Sigmoid colon (tissue), 7 donors: ENCODE measurements around the gene ASAP2. TPM values are rescaled to one million over a fixed set of nuclear protein-coding genes. Genes with fewer than 3 reads are reported as not detected.

ENCODE experiments used
- DNase-seq: peaks from one replicate; pipeline ENCODE4 v3.0.0-alpha.2; 2019
- H3K27ac ChIP-seq, 4 donors: fragments of 200-600 bp; sonication (generic); one replicate each; pipeline ENCODE4 v1.5.1; 2016 to 2019; ENCODE audit warnings: mild to moderate bottlenecking in 1 of 4
- H3K27me3 ChIP-seq, 3 donors: fragments of 200-600 bp; sonication (generic); one replicate each; pipeline ENCODE4 v1.5.1; 2019; ENCODE audit warnings: mild to moderate bottlenecking in 1 of 3
- H3K36me3 ChIP-seq, 4 donors: fragments of 200-600 bp; sonication (generic); one replicate each; pipeline ENCODE4 v1.5.1; 2016 to 2019
- H3K4me1 ChIP-seq, 4 donors: fragments of 200-600 bp; sonication (generic); one replicate each; pipeline ENCODE4 v1.5.1; 2017 to 2019
- H3K4me3 ChIP-seq, 4 donors: fragments of 200-600 bp; sonication (generic); one replicate each; pipeline ENCODE4 v1.5.1; 2017 to 2019; ENCODE audit warnings: mild to moderate bottlenecking in 2 of 4, moderate library complexity in 1 of 4
- H3K9me3 ChIP-seq, 4 donors: fragments of 200-600 bp in 3 of 4; sonication (generic) in 3 of 4; one replicate each; pipeline versions ENCODE4 v1.5.1 to v1.6.1; 2013 to 2019
- CTCF ChIP-seq, 4 experiments: fragments of 450-650 bp in 3 of 4; fragments of 200-600 bp in 1 of 4; IDR thresholded peaks; one replicate each; pipeline ENCODE4 v1.5.1; 2016 to 2019; ENCODE audit warnings: antibody characterized with exemption in 4 of 4, mild to moderate bottlenecking in 3 of 4, moderate library complexity in 2 of 4
- EP300 ChIP-seq, 4 donors: sonication (generic); formaldehyde crosslinking; IDR thresholded peaks; one replicate each; pipeline ENCODE4 v1.6.1; 2017; ENCODE audit warnings: antibody characterized with exemption in 4 of 4
- POLR2A ChIP-seq, 2 donors: fragments of 450-650 bp; IDR thresholded peaks; one replicate each; pipeline ENCODE4 v1.6.1; 2016; ENCODE audit warnings: antibody characterized with exemption in 2 of 2, mild to moderate bottlenecking in 2 of 2, moderate library complexity in 2 of 2
- POLR2AphosphoS5 ChIP-seq, 4 donors: sonication (generic); formaldehyde crosslinking; IDR thresholded peaks; one replicate each; pipeline ENCODE4 v1.6.1; 2017; ENCODE audit warnings: antibody characterized with exemption in 4 of 4
- WGBS, 2 donors: extraction: QIAGEN DNeasy Blood & Tissue Kit; methylation state at CpG; one replicate each; pipeline ENCODE4 v1.1.7; 2013; 5-methylcytosine and 5-hydroxymethylcytosine counted together
- intact Hi-C: fragments of 100-400 bp; cut with DNase I; formaldehyde crosslinking; loops from one replicate; pipeline ENCODE4 v1.15.1; 2023
- polyA plus RNA-seq, 3 donors: library from polyadenylated mRNA; stranded (reverse); fragments of 200-250 nt; gene quantifications; one replicate each; pipeline ENCODE4 v1.2.3, GENCODE V29; 2013
- total RNA-seq, 4 donors: library from RNA; depleted of rRNA; stranded (reverse); fragments of >200 nt; gene quantifications; one replicate each; pipeline ENCODE4 v1.1.0, GENCODE V29; 2016
- donor health status: healthy with polysubstance abuse.
- donor health status: Bipolar disorder and iron deficiency.
- donor health status: healthy.

The ASAP2 gene
- total and polyA plus RNA-seq, 7 donors, result 15.1 to 56.5 (median 25.8) TPM

DNA sequence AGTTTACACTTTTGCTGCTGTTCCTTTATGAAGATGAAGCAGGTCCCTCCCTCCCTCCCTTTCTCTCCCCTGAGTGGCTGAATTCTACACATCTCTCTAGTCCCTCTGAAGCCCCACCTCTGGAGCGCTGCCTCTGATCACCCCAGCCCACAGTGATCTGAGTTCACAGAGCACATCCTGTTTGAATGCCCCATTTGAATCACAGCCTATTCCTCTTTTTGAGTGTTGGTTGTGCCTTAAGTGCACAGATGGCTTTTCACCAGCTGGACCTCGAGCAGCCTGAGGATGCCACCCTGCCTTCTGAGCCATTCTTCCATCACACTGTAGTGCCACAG is 129.6 kb downstream of the ASAP2 start:
- no peak for TF ChIP-seq POLR2AphosphoS5 (IDR thresholded peaks at IDR 0.05)
- no peak for TF ChIP-seq POLR2A (IDR thresholded peaks at IDR 0.05)
- no peak for TF ChIP-seq EP300 (IDR thresholded peaks at IDR 0.05)
- TF ChIP-seq CTCF (IDR thresholded peaks at IDR 0.05), result no peak
- Histone ChIP-seq H3K36me3 (peaks cover 0 to 15% (median 0%) of the 10 kb centered on the region in 4 donors), H3K27me3 (no peaks in the 10 kb centered on the region), H3K4me3 (no peak overlapping the region), H3K9me3 (no peaks in the 10 kb centered on the region), H3K27ac (peak overlapping the region in 3 of 4 donors; percentile 40 to 64 (median 60)), H3K4me1 (peaks cover 0 to 38% (median 14%) of the 10 kb centered on the region in 4 donors)
- intact Hi-C loops, result loop anchor here (10.0 kb wide), 1 partner anchor 461 kb away; no protein-coding TSS in a partner anchor
- DNase-seq, result no peak
- WGBS, 2 donors, result 30 to 39% methylated on average over 2 of the region's 2 CpGs

DNA sequence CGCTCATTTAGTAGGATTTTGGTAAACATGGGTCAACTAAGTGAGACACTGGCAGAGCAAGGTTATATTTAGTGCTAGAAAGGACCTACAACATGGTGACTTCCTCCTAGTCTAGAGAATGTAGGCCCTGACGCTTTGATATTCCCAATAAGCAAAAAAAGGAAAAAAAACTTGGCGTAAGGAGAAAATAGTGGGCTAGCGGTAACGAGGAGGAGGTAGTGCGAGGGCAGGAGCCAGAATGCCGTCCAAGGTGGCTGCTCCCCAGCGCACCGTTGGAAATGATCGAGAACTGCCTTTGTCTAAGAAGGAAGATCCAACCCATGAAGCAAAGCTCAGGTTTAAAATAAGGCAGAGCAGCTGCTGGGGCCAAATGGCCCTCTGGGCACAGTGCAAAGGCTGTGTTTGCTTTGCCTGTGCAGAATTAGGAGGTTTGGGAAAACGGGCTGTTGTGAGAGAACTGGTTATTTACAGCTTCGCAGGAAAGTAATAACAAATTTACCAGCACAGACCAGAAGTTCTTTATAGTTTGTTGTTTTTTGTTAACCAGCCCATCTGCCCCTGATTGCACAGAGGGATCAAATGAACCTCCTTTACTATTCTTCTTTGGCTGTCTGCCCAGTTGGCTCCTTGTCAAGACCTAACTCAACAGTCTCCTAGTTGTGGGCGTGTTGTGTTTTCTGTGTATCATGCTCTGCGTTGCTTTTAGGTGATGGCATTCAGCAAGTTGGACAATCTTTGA is 130.1 kb downstream of the ASAP2 start:
- Histone ChIP-seq H3K9me3 (no peaks in the 10 kb centered on the region), H3K27me3 (no peaks in the 10 kb centered on the region), H3K27ac (peak overlapping the region in 3 of 4 donors; percentile 40 to 64 (median 60)), H3K4me3 (no peak overlapping the region), H3K4me1 (peaks cover 0 to 38% (median 14%) of the 10 kb centered on the region in 4 donors), H3K36me3 (peaks cover 0 to 18% (median 0%) of the 10 kb centered on the region in 4 donors)
- TF ChIP-seq EP300 (IDR thresholded peaks at IDR 0.05) (no peak), POLR2A (IDR thresholded peaks at IDR 0.05) (no peak), CTCF (IDR thresholded peaks at IDR 0.05) (no peak), POLR2AphosphoS5 (IDR thresholded peaks at IDR 0.05) (peak in 1 of 4 donors; percentile 25)
- WGBS, 2 donors, result 19 to 59% methylated on average over 14 of the region's 14 CpGs
- DNase-seq, result peak; percentile 80
- intact Hi-C loops, result loop anchor here (10.0 kb wide), 1 partner anchor 462 kb away; no protein-coding TSS in a partner anchor

- H3K4me3 ChIP-seq, result no peak overlapping the region
- H3K9me3 ChIP-seq, result no peaks in the 10 kb centered on the region
- H3K4me1 ChIP-seq, result peaks cover 0 to 29% (median 12%) of the 10 kb centered on the region in 4 donors
- H3K36me3 ChIP-seq, result peaks cover 0 to 27% (median 0%) of the 10 kb centered on the region in 4 donors
- H3K27ac ChIP-seq, result no peak overlapping the region
- TF ChIP-seq CTCF (IDR thresholded peaks at IDR 0.05) (no peak), POLR2AphosphoS5 (IDR thresholded peaks at IDR 0.05) (no peak), EP300 (IDR thresholded peaks at IDR 0.05) (no peak), POLR2A (IDR thresholded peaks at IDR 0.05) (no peak)
- 87 to 91% methylated on average over 8 of the region's 8 CpGs for WGBS, 2 donors
- DNase-seq, result no peak
- H3K27me3 ChIP-seq, result no peaks in the 10 kb centered on the region
- intact Hi-C loops, result loop anchor here (10.0 kb wide), 1 partner anchor 463 kb away; no protein-coding TSS in a partner anchor
Observed at GRCh38 chr2:9337901-9338300, 131.3 kb downstream of the ASAP2 start.

- TF ChIP-seq POLR2A (IDR thresholded peaks at IDR 0.05), result no peak
- no peak for TF ChIP-seq CTCF (IDR thresholded peaks at IDR 0.05)
- no peak for TF ChIP-seq EP300 (IDR thresholded peaks at IDR 0.05)
- no peak for TF ChIP-seq POLR2AphosphoS5 (IDR thresholded peaks at IDR 0.05)
- no peak for DNase-seq
- no peak overlapping the region for H3K4me3 ChIP-seq
- H3K36me3 ChIP-seq, result peaks cover 0 to 22% (median 2%) of the 10 kb centered on the region in 4 donors
- intact Hi-C loops, result no loop called here
- H3K27ac ChIP-seq, result no peak overlapping the region
- WGBS, 2 donors, result 94 to 96% methylated on average over 12 of the region's 12 CpGs
- H3K9me3 ChIP-seq, result no peaks in the 10 kb centered on the region
- H3K4me1 ChIP-seq, result peaks cover 0 to 15% (median 11%) of the 10 kb centered on the region in 4 donors
- no peaks in the 10 kb centered on the region for H3K27me3 ChIP-seq
Observed at GRCh38 chr2:9341337-9341887, 134.8 kb downstream of the ASAP2 start.
